A549 treated with RU486 at 1 μM for 4 hours (cell line): Measurements from ENCODE around the gene RHOXF2B. TPM values are rescaled to one million over a fixed set of nuclear protein-coding genes. Genes with fewer than 3 reads are reported as not detected.

Experiments used
- total RNA-seq: library from RNA; stranded (reverse); fragments of 200-300 nt; extraction: Qiagen RNA extraction; gene quantifications from 5 replicates; pipeline ENCODE4 v1.2.3, GENCODE V29; 2022; ENCODE audit warnings: low read depth

The RHOXF2B gene
- total RNA-seq: not detected in 5 replicates

GRCh38 chrX:120077590-120077989 is at the start of gene RHOXF2B:
Gene RHOXF2B, minus strand, starts transcription at chrX:120077690. Its CDS starts 138 bp downstream, at chrX:120077552.

GRCh38 chrX:120115438-120115963 is 38.0 kb upstream of the RHOXF2B start, which contains the start of gene RHOXF1:
Gene RHOXF1, minus strand, starts transcription at chrX:120115913. Its CDS starts 51 bp downstream, at chrX:120115862.

Other genes starting within 250 kb of the RHOXF2B start
- gene UPF3B, start 224.7 kb downstream of the RHOXF2B start, total RNA-seq: 16.8 to 28.9 TPM (median 21.5 TPM) in 5 replicates
- 29.7 to 36.4 TPM (median 31.6 TPM) in 5 replicates for gene RNF113A, start 206.0 kb downstream of the RHOXF2B start, total RNA-seq
- 230 to 343 TPM (median 260 TPM) in 5 replicates for gene NDUFA1, start 205.9 kb downstream of the RHOXF2B start, total RNA-seq
- gene AKAP14, start 181.8 kb downstream of the RHOXF2B start, total RNA-seq: not detected in 5 replicates
- gene NKAP, start 133.9 kb downstream of the RHOXF2B start, total RNA-seq: 6.9 to 8.7 TPM (median 7.2 TPM) in 5 replicates
- gene RHOXF1, start 38.2 kb upstream of the RHOXF2B start, total RNA-seq: not detected in 5 replicates
- not detected in 5 replicates for gene RHOXF2, start 80.9 kb upstream of the RHOXF2B start, total RNA-seq
- 3.5 to 13.2 TPM (median 12.3 TPM) in 5 replicates for gene ZBTB33, start 173.1 kb upstream of the RHOXF2B start, total RNA-seq
- 0.06 to 0.14 TPM (median 0.08 TPM) in 5 replicates for gene TMEM255A, start 233.8 kb upstream of the RHOXF2B start, total RNA-seq